SK-N-SH treated with all-trans-retinoic acid at 6 μM for 48 hours (cell line): ENCODE measurements around the gene ARHGAP24.

ENCODE experiments used
- ATAC-seq: fragments of 200-7000 bp; cut with Tn5 transposase; 3 replicates; pipeline ENCODE4 v1.9.1; 2020; ENCODE audit warnings: mild to moderate bottlenecking, moderate library complexity
- ARNTL ChIP-seq: fragments of 450-650 bp; formaldehyde crosslinking; IDR thresholded peaks from 2 replicates; pipeline ENCODE4 v1.5.0; 2020; ENCODE audit warnings: low read depth, mild to moderate bottlenecking, moderate library complexity, borderline replicate concordance
- BACH2 ChIP-seq: fragments of 250-450 bp; sonication (Bioruptor Pico); IDR thresholded peaks from 2 replicates; pipeline ENCODE4 v1.9.0; 2021; ENCODE audit warnings: mild to moderate bottlenecking, borderline replicate concordance
- CSDC2 ChIP-seq: fragments of 250-450 bp; sonication (Bioruptor Pico); IDR thresholded peaks from 2 replicates; pipeline ENCODE4 v1.5.0; 2020; ENCODE audit warnings: mild to moderate bottlenecking, moderate library complexity
- ESRRG ChIP-seq: fragments of 250-450 bp; sonication (Bioruptor Pico); IDR thresholded peaks from 2 replicates; pipeline ENCODE4 v1.6.1; 2021; ENCODE audit warnings: mild to moderate bottlenecking
- GLIS3 ChIP-seq: fragments of 250-450 bp; sonication (Bioruptor Pico); IDR thresholded peaks from 2 replicates; pipeline ENCODE4 v1.5.0; 2020; ENCODE audit warnings: mild to moderate bottlenecking, moderate library complexity
- ISL1 ChIP-seq: fragments of 250-450 bp; sonication (Bioruptor Pico); IDR thresholded peaks from 2 replicates; pipeline ENCODE4 v2.1.2; 2022; ENCODE audit warnings: mild to moderate bottlenecking, moderate library complexity
- OSR1 ChIP-seq: fragments of 250-450 bp; sonication (Bioruptor Pico); IDR thresholded peaks from 2 replicates; pipeline ENCODE4 v1.8.0; 2022; ENCODE audit warnings: moderate library complexity, mild to moderate bottlenecking, inconsistent platforms
- PPARA ChIP-seq: fragments of 250-450 bp; sonication (Bioruptor Pico); IDR thresholded peaks from 2 replicates; pipeline ENCODE4 v1.5.0; 2020; ENCODE audit warnings: mild to moderate bottlenecking, borderline replicate concordance
- RARB ChIP-seq: fragments of 250-450 bp; sonication (Bioruptor Pico); IDR thresholded peaks from 2 replicates; pipeline ENCODE4 v1.8.0; 2021; ENCODE audit warnings: mild to moderate bottlenecking, moderate library complexity
- SNAI2 ChIP-seq: fragments of 250-450 bp; sonication (Bioruptor Pico); IDR thresholded peaks from 2 replicates; pipeline ENCODE4 v1.5.0; 2020; ENCODE audit warnings: mild to moderate bottlenecking, moderate library complexity
- TCF4 ChIP-seq: fragments of 250-450 bp; sonication (Bioruptor Pico); IDR thresholded peaks from 2 replicates; pipeline ENCODE4 v1.8.0; 2021; ENCODE audit warnings: mild to moderate bottlenecking, moderate library complexity, borderline replicate concordance
- TOX ChIP-seq: fragments of 250-450 bp; sonication (Bioruptor Pico); IDR thresholded peaks from 2 replicates; pipeline ENCODE4 v1.8.0; 2021; ENCODE audit warnings: mild to moderate bottlenecking, moderate library complexity, borderline replicate concordance
- ZC3H10 ChIP-seq: fragments of 250-450 bp; sonication (Bioruptor Pico); IDR thresholded peaks from 2 replicates; pipeline ENCODE4 v1.5.1; 2021; ENCODE audit warnings: mild to moderate bottlenecking, moderate library complexity
- ZFP3 ChIP-seq: fragments of 250-450 bp; sonication (Bioruptor Pico); IDR thresholded peaks from 2 replicates; pipeline ENCODE4 v1.5.0; 2020; ENCODE audit warnings: mild to moderate bottlenecking, moderate library complexity
- ZNF70 ChIP-seq: fragments of 450-650 bp; formaldehyde crosslinking; IDR thresholded peaks from 2 replicates; pipeline ENCODE4 v1.5.0; 2020; ENCODE audit warnings: mild to moderate bottlenecking, moderate library complexity
- ZNF8 ChIP-seq: fragments of 450-650 bp; formaldehyde crosslinking; IDR thresholded peaks from 2 replicates; pipeline ENCODE4 v1.5.0; 2020; ENCODE audit warnings: mild to moderate bottlenecking, moderate library complexity
- TF ChIP-seq, protein P1 (sequence below): fragments of 250-450 bp; sonication (Bioruptor Pico); IDR thresholded peaks from 2 replicates; pipeline ENCODE4 v1.8.0; 2020; ENCODE audit warnings: mild to moderate bottlenecking, moderate library complexity, borderline replicate concordance
- TF ChIP-seq, protein P2 (sequence below): fragments of 250-450 bp; sonication (Bioruptor Pico); IDR thresholded peaks from 2 replicates; pipeline ENCODE4 v1.5.0; 2020; ENCODE audit warnings: mild to moderate bottlenecking, moderate library complexity
- TF ChIP-seq, protein P3 (sequence below): fragments of 250-450 bp; sonication (Bioruptor Pico); IDR thresholded peaks from 2 replicates; pipeline ENCODE4 v1.5.1; 2020; ENCODE audit warnings: low read depth, mild to moderate bottlenecking, moderate library complexity
- TF ChIP-seq, protein P4 (sequence below): fragments of 250-450 bp; sonication (Bioruptor Pico); IDR thresholded peaks from 2 replicates; pipeline ENCODE4 v1.8.0; 2021; ENCODE audit warnings: low read depth, mild to moderate bottlenecking, moderate library complexity, borderline replicate concordance
- TF ChIP-seq, protein P5 (sequence below): fragments of 250-450 bp; sonication (Bioruptor Pico); IDR thresholded peaks from 2 replicates; pipeline ENCODE4 v1.5.1; 2021; ENCODE audit warnings: mild to moderate bottlenecking, moderate library complexity

The ARHGAP24 gene

DNA sequence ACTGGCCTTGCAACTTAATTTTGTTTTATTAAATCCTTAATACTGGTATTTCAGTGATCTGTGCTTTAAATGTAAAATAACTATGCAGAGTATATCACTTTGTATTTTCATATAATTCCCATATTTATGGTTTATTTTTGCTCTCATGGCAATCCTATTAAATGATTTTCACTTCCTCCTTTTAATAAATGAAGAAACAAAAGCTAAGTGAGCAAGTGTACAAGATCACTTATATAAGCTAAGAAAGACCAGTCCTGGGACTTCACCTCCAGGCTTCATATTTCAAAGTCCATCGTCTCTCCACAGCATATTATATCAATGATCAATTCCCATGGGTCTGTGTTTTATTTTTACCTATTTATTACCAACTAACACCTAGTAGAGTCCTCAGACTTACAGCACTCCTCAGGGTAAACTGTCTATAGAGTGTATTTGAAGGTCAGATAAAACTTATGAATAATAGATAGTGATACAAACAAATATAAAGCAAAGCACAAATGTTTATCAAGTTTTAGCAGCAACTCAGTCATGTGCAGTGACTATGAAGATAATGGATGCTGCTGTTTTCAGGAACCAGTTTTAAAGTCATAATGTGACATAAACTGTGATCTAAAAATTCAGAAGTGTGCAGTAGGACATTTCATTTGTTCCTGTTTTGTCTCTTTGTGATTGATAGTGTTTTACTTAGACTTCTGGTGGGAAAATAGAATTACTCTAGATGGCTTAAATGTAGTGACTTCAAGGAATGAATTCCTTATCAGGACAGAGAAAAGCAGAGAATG, 56.8 kb downstream of the ARHGAP24 start:
- ATAC-seq: no peak
- TF ChIP-seq OSR1 (CRISPR knock-in tag): no peak

DNA sequence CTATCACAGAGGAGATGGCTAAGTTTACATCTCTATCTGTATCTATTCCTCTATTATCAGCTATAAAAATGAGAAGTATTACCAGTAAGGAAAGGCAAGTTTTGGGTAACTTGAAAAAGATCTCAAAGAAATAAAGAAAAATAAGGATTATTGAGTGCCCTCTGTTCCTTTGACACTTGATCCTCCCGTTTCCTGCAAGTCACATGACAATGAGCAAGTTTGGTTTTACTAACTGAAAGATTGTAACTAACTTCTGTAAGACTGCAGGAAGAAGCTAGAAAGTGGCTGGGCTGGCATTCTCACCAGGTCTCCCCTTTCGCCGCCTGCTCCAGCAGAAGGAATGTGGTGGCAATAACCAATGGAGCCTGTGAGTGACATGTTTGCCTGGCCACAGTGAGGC, 59.2 kb downstream of the ARHGAP24 start:
- no peak for TF ChIP-seq TCF4 (CRISPR knock-in tag)
- TF ChIP-seq, protein P1, sequence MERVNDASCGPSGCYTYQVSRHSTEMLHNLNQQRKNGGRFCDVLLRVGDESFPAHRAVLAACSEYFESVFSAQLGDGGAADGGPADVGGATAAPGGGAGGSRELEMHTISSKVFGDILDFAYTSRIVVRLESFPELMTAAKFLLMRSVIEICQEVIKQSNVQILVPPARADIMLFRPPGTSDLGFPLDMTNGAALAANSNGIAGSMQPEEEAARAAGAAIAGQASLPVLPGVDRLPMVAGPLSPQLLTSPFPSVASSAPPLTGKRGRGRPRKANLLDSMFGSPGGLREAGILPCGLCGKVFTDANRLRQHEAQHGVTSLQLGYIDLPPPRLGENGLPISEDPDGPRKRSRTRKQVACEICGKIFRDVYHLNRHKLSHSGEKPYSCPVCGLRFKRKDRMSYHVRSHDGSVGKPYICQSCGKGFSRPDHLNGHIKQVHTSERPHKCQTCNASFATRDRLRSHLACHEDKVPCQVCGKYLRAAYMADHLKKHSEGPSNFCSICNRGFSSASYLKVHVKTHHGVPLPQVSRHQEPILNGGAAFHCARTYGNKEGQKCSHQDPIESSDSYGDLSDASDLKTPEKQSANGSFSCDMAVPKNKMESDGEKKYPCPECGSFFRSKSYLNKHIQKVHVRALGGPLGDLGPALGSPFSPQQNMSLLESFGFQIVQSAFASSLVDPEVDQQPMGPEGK: no peak
- TF ChIP-seq GLIS3 (CRISPR knock-in tag): no peak
- no peak for TF ChIP-seq ZFP3 (CRISPR knock-in tag)
- no peak for TF ChIP-seq ZC3H10 (CRISPR knock-in tag)
- TF ChIP-seq ESRRG: no peak
- TF ChIP-seq, protein P2, sequence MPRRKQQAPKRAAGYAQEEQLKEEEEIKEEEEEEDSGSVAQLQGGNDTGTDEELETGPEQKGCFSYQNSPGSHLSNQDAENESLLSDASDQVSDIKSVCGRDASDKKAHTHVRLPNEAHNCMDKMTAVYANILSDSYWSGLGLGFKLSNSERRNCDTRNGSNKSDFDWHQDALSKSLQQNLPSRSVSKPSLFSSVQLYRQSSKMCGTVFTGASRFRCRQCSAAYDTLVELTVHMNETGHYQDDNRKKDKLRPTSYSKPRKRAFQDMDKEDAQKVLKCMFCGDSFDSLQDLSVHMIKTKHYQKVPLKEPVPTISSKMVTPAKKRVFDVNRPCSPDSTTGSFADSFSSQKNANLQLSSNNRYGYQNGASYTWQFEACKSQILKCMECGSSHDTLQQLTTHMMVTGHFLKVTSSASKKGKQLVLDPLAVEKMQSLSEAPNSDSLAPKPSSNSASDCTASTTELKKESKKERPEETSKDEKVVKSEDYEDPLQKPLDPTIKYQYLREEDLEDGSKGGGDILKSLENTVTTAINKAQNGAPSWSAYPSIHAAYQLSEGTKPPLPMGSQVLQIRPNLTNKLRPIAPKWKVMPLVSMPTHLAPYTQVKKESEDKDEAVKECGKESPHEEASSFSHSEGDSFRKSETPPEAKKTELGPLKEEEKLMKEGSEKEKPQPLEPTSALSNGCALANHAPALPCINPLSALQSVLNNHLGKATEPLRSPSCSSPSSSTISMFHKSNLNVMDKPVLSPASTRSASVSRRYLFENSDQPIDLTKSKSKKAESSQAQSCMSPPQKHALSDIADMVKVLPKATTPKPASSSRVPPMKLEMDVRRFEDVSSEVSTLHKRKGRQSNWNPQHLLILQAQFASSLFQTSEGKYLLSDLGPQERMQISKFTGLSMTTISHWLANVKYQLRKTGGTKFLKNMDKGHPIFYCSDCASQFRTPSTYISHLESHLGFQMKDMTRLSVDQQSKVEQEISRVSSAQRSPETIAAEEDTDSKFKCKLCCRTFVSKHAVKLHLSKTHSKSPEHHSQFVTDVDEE (CRISPR knock-in tag): no peak
- TF ChIP-seq, protein P3, sequence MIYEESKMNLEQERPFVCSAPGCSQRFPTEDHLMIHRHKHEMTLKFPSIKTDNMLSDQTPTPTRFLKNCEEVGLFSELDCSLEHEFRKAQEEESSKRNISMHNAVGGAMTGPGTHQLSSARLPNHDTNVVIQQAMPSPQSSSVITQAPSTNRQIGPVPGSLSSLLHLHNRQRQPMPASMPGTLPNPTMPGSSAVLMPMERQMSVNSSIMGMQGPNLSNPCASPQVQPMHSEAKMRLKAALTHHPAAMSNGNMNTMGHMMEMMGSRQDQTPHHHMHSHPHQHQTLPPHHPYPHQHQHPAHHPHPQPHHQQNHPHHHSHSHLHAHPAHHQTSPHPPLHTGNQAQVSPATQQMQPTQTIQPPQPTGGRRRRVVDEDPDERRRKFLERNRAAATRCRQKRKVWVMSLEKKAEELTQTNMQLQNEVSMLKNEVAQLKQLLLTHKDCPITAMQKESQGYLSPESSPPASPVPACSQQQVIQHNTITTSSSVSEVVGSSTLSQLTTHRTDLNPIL (CRISPR knock-in tag): no peak
- TF ChIP-seq ZNF8: no peak
- TF ChIP-seq PPARA: no peak
- no peak for TF ChIP-seq CSDC2 (CRISPR knock-in tag)
- TF ChIP-seq, protein P4, sequence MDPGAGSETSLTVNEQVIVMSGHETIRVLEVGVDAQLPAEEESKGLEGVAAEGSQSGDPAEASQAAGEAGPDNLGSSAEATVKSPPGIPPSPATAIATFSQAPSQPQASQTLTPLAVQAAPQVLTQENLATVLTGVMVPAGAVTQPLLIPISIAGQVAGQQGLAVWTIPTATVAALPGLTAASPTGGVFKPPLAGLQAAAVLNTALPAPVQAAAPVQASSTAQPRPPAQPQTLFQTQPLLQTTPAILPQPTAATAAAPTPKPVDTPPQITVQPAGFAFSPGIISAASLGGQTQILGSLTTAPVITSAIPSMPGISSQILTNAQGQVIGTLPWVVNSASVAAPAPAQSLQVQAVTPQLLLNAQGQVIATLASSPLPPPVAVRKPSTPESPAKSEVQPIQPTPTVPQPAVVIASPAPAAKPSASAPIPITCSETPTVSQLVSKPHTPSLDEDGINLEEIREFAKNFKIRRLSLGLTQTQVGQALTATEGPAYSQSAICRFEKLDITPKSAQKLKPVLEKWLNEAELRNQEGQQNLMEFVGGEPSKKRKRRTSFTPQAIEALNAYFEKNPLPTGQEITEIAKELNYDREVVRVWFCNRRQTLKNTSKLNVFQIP: no peak
- no peak for TF ChIP-seq TOX
- no peak for TF ChIP-seq SNAI2 (CRISPR knock-in tag)
- no peak for TF ChIP-seq ARNTL (CRISPR knock-in tag)
- TF ChIP-seq ISL1 (CRISPR knock-in tag): no peak
- no peak for ATAC-seq

DNA sequence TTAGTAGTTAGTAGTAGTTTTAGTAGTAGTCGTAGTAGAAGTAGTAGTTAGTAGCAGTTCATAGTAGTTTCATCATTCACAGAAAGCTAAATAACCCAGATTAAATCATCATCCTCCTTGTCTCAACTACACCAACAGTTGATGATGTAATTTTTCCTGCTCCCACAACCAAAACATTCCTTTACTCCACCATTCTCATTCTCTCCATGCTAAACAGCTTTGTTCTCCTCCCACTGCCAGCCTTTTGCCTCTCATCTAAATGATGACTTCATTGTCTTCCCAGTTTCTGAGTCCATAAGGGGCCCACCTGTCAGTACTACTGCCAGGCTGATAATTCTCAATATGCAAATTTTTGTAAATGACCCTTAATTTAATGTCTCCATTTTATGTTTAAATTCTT, 68.9 kb downstream of the ARHGAP24 start:
- TF ChIP-seq ZNF70 (CRISPR knock-in tag): no peak
- no peak for ATAC-seq

DNA sequence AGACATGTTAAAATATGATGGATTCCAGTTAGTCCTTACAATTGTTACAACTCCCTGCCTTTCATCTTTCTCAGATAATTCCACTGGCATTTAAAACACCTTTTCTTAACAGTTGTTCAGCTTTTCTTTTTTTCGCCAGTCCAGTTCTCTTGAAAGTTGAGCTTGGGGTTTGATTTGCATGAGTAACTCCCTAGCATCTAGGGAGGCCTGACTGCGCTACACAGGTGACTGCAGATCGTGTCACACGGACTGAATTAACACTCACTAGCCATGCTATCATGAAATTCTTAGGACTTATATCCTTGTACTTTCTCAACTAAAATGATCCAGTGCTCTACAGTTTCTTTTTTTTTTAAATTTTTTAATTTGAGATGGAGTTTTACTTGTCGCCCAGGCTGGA, 69.8 kb downstream of the ARHGAP24 start:
- no peak for ATAC-seq
- TF ChIP-seq RARB (CRISPR knock-in tag) (no peak), ARNTL (CRISPR knock-in tag) (no peak), CSDC2 (CRISPR knock-in tag) (no peak), BACH2 (CRISPR knock-in tag) (no peak), TOX (no peak), ZNF70 (CRISPR knock-in tag) (no peak)
- TF ChIP-seq, protein P2 (CRISPR knock-in tag): no peak
- TF ChIP-seq, protein P5, sequence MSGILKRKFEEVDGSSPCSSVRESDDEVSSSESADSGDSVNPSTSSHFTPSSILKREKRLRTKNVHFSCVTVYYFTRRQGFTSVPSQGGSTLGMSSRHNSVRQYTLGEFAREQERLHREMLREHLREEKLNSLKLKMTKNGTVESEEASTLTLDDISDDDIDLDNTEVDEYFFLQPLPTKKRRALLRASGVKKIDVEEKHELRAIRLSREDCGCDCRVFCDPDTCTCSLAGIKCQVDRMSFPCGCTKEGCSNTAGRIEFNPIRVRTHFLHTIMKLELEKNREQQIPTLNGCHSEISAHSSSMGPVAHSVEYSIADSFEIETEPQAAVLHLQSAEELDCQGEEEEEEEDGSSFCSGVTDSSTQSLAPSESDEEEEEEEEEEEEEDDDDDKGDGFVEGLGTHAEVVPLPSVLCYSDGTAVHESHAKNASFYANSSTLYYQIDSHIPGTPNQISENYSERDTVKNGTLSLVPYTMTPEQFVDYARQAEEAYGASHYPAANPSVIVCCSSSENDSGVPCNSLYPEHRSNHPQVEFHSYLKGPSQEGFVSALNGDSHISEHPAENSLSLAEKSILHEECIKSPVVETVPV (CRISPR knock-in tag): no peak
